ENCODE results near the gene SAMD3. TPM values are rescaled to one million over a fixed set of nuclear protein-coding genes. Genes with fewer than 3 reads are reported as not detected.

SAMD3 gene
- total and polyA plus RNA-seq, 2 of the 4 experiments (the other 2 are of a cell fraction): 3.0 to 3.9 TPM

- Histone ChIP-seq H2BK20ac (ENCODE audit: low read depth, low read length) (no peak overlapping the region), H3K27me3 (ENCODE audit: control insufficient read depth, insufficient read depth, low read length) (no peaks in the 10 kb centered on the region), H2BK15ac (ENCODE audit: low read depth, low read length) (no peak overlapping the region), H3K9me1 (ENCODE audit: insufficient read depth, low read length) (peaks cover 3% of the 10 kb centered on the region; the same call in 1 of the 2 replicates), H4K20me1 (ENCODE audit: insufficient read depth, low read length) (no peaks in the 10 kb centered on the region), H3K9me3 (ENCODE audit: control insufficient read depth, insufficient read depth, low read length) (no peaks in the 10 kb centered on the region), H4K5ac (ENCODE audit: low read depth, low read length) (no peak overlapping the region), H3K4ac (ENCODE audit: low read depth, low read length) (no peak overlapping the region), H3K4me2 (ENCODE audit: low read depth, low read length) (no peak overlapping the region), H4K8ac (ENCODE audit: low read depth in 2 of 2, low read length in 2 of 2) (no peak overlapping the region), H3K23ac (ENCODE audit: low read depth, low read length) (no peak overlapping the region), H2BK120ac (ENCODE audit: low read depth, low read length) (no peak overlapping the region), H3K4me1 (ENCODE audit: control insufficient read depth, insufficient read depth, low read length) (no peaks in the 10 kb centered on the region), H4K91ac (ENCODE audit: insufficient read depth, low read depth, low read length) (no peak overlapping the region), H3K4me3 (ENCODE audit: insufficient read depth, low read depth, low read length) (no peak overlapping the region), H2BK5ac (ENCODE audit: low read depth, low read length, poor library complexity, severe bottlenecking) (no peak overlapping the region), H3K79me1 (ENCODE audit: low read depth in 1 of 2, low read length in 2 of 2) (no peaks in the 10 kb centered on the region; a peak in 1 of 4 replicates), H3K18ac (ENCODE audit: low read depth, low read length) (no peak overlapping the region), H3K36me3 (ENCODE audit: control insufficient read depth, insufficient read depth, low read length) (no peaks in the 10 kb centered on the region; the same call in 1 of the 2 replicates), H3K9ac (ENCODE audit: low read depth, low read length) (no peak overlapping the region), H2AFZ (replicated peaks; ENCODE audit: low read length, poor library complexity) (no peak overlapping the region), H3K56ac (ENCODE audit: extremely low read depth, insufficient read depth, low read length) (no peak overlapping the region), H3K27ac (ENCODE audit: insufficient read depth, low read length) (no peak overlapping the region), H2AK5ac (ENCODE audit: low read depth, low read length) (no peak overlapping the region), H2AK9ac (replicated peaks; ENCODE audit: low read depth, low read length, poor library complexity) (no peak overlapping the region), H3K14ac (replicated peaks; ENCODE audit: low read depth, low read length) (no peak overlapping the region)
- intact Hi-C loops (cut with micrococcal nuclease) (no loop called here), in situ Hi-C loops (cut with MboI; ENCODE audit: low sequenced_read_pairs) (no loop called here), dilution Hi-C loops (cut with HindIII; ENCODE audit: low sequenced_read_pairs, unreplicated experiment) (no loop called here)
- DNase-seq (no peak), ATAC-seq (ENCODE audit: low read depth) (no peak)
- BruUV-seq (replicated peaks): no TSS peak
- no peak for TF ChIP-seq RCOR1 (IDR thresholded peaks at IDR 0.05; ENCODE audit: insufficient replicate concordance, low read length)
- no peak for TF ChIP-seq POLR2A (IDR thresholded peaks at IDR 0.05; ENCODE audit: low read depth, low read length)
- no peak for TF ChIP-seq BHLHE40 (IDR thresholded peaks at IDR 0.05; ENCODE audit: low read depth, low read length)
- TF ChIP-seq MAZ (IDR thresholded peaks at IDR 0.05; ENCODE audit: borderline replicate concordance, low read depth, low read length): no peak
- TF ChIP-seq, protein P1, sequence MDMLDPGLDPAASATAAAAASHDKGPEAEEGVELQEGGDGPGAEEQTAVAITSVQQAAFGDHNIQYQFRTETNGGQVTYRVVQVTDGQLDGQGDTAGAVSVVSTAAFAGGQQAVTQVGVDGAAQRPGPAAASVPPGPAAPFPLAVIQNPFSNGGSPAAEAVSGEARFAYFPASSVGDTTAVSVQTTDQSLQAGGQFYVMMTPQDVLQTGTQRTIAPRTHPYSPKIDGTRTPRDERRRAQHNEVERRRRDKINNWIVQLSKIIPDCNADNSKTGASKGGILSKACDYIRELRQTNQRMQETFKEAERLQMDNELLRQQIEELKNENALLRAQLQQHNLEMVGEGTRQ (IDR thresholded peaks at IDR 0.05; ENCODE audit: low read depth, low read length): no peak
- TF ChIP-seq CEBPB (IDR thresholded peaks at IDR 0.05; ENCODE audit: low read depth, low read length): no peak
- no peak for TF ChIP-seq ELK1 (IDR thresholded peaks at IDR 0.05; ENCODE audit: borderline replicate concordance, low read depth, low read length)
- no peak for TF ChIP-seq FOS (IDR thresholded peaks at IDR 0.05; ENCODE audit: low read depth, low read length)
- TF ChIP-seq CTCF (conservative IDR thresholded peaks at IDR 0.05; ENCODE audit: low read depth, low read length): no peak
- POLR2A ChIA-PET (ENCODE audit: unreplicated experiment): no interaction called here
- CTCF ChIA-PET: interaction anchor here (0.5 kb wide), 1 partner anchor 51 kb away, joined by 3 read pairs; no protein-coding TSS in a partner anchor
- no CpG with 5 or more reads among the region's 2 CpGs for WGBS, 2 experiments (ENCODE audit: extremely low coverage in 2 of 2, insufficient read length in 1 of 2)
These were observed 109.5 kb downstream of the SAMD3 start for GRCh38 chr6:130113201-130113710.
